Stimulated activated CD4-positive, alpha-beta T cell treated with anti-CD3 and anti-CD28 coated beads, Interleukin-1b, Interleukin-23, amount 100 ng/mL, for 48 hours (primary cell): Measurements from ENCODE around the gene ULK2.

Experiments
- DNase-seq: peaks from one replicate; pipeline ENCODE4 v3.0.0-alpha.2; 2020

ULK2 gene

GRCh38 chr17:19744922-19745757 lies 122.6 kb downstream of the ULK2 start:
- DNase-seq = peak; percentile 88

- DNase-seq = no peak
These were observed 123.2 kb downstream of the ULK2 start for GRCh38 chr17:19744492-19744891.

GRCh38 chr17:19743101-19744100 lies 124.3 kb downstream of the ULK2 start:
- DNase-seq = no peak

DNA sequence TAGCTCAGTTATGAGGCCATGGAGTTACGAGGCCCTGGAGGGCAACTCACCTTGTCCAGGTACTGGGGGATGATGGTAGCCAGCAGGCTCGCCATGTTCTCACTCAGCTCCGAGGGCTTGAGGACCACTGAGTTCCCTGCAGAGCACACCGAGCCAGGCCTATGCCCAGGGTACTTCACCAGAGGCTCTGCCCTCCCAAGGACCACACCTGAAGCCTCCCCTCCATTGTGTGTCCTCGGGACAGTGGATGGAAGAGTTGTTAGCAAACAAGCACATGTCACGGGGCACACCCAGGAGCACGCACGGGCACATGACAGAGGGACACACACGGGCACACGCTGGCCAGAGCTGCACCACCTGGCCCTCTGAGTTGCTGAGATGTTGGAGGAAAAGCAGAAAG lies 125.2 kb downstream of the ULK2 start:
- DNase-seq = no peak

DNA sequence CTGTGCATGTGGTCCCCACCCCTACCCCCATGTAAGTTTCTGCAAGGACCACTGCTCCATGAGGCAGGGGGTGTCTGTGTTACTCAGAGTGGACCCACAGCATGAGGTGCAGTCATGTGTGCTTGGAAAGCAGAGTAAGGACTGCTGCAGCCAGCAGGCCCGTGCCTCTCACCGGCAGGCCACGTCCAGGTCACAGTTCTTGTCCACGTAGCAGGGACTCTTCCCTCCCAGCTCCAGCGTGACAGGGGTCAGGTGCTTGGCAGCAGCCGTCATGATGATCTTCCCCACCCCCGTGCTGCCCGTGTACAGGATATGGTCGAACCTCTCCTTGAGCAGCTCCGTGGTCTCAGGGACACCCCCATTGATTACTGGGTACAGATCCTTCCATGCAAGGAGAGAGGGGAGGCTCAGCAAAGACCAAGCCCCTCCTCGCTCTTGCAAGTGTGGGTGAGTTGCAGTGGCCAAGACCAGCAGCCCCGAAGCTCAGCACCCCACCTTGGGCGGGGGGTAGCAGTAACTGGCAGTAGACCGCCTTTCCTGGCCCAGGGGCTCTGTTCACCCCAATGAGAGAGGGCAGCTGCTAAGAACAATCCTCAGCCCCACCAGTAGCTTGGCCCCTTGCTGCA lies 125.8 kb downstream of the ULK2 start:
- no peak for DNase-seq

DNA sequence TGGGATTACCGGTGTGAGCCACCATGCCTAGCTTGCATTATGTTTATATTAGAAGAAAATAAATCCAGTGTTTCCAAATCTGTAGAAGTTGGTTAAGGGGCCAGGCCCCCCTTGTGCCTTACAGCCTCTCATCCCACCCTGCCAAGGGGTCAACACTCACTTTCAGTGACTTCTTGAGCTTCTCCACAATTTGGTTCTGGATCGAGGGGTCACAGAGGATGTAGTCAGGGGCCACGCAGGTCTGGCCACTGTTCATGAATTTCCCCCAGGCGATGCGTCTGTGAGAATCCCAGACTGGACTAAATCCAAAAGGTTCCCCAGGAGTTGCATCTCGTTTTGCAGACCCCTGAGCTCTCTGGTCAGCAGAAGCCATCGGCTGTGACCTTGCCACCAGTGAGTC lies 126.8 kb downstream of the ULK2 start:
- DNase-seq = no peak

- DNase-seq = no peak
These were observed 128.2 kb downstream of the ULK2 start for GRCh38 chr17:19739241-19740201.

DNA sequence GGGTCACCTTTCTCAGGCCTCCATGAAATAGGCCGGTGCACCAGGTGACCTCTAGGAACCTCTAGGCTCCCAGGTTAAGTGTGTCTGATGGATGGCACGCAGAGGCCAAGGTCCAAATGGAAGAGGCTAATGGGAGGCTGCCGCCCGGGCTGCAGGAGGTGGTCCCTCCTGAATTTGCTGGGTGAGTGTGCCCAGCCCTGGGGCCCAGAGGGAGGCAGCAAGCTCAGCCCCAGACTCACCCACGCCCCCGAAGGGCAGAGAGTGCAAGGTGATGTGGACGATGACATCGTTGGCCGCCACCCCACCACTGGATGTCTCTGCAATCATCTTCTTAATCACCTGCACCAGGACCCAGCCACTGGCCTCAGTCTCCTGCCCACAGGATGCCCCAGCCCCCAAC lies 129.0 kb downstream of the ULK2 start:
- no peak for DNase-seq

DNA sequence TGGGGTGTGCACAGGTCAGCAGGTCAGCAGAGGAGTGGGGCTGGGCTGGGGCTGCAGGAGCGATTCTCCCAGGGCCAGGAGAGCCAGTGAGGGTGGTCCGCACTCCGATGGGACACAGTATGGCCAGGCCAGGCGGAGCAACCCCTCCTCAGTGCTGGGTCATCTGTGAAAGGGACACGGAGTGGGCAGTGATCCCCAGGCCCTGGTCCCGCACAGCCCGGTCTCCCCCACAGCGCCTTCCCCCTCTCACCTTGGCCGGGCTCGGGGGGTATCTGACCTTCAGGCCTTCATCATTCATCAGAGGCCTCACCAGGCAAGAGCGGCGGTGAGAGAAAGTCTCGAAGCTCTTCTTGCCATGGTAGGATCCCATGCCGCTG lies 129.7 kb downstream of the ULK2 start:
- no peak for DNase-seq

GRCh38 chr17:19737305-19738072 lies 130.2 kb downstream of the ULK2 start:
- no peak for DNase-seq

- DNase-seq = no peak
These were observed 131.7 kb downstream of the ULK2 start for GRCh38 chr17:19736071-19736470.

- DNase-seq = no peak
These were observed 133.7 kb downstream of the ULK2 start for GRCh38 chr17:19733953-19734526.

DNA sequence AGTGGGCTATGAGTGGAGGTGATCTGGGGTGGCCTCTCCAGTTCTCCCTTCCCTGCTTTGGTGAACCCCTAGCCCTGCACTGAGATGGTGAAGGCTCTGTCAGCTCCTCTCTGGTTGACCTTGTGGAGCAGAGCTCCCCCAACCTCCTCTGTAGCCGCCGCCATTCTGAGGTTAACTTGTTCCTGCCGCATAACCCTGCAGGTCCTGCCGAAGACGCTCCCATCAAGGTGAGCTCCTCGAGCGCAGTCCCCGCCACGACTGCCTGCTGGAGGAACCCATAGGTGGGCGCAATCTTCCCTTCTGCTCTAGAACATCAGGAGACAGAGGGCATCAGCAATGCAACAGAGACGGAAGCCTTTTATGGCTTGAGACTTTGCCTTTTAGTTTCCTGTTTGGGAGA lies 136.1 kb downstream of the ULK2 start:
- DNase-seq = no peak

GRCh38 chr17:19730843-19731242 lies 136.9 kb downstream of the ULK2 start:
- DNase-seq = no peak

DNA sequence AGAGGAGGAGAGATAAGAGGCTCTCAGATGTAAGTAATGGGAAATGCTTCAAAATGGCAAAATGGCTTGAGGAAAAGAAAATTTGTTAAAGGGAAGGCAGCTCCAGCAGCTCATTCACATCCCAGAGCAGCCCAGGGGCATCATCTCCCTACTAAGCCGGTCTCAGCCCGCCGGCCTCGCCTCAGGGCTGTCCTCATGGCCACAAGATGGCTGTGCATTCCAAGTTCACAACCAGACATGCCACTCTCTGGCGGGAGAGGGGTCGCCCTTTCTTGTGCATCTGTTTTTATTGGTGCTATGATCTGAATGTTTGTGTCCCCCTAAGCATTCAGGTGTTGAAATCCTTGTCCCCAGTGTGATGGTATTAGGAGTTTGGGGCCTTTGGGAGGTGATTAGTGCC lies 137.8 kb downstream of the ULK2 start:
- no peak for DNase-seq

DNA sequence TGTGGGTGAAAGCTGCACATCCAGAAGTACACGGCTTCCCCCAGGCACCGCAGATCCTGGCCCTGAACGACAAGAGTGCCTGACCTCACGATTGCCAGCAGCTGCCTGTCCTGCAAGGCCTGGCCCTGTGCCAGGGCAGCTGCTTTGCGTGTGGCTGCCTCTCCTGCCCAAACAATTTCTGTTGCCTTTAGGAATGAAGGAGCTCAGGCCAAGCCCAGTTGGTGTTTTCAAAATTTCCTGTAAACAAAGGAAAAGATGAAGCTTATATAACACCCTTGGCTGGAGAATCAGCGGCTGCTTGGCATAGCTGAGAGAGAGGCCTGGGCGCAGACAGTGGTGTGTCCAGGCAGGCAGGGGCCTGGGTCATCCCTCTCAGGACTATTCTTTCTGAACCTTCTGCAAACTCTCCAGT lies 139.6 kb downstream of the ULK2 start:
- no peak for DNase-seq

- no peak for DNase-seq
These were observed 140.1 kb downstream of the ULK2 start for GRCh38 chr17:19727501-19728078.

DNA sequence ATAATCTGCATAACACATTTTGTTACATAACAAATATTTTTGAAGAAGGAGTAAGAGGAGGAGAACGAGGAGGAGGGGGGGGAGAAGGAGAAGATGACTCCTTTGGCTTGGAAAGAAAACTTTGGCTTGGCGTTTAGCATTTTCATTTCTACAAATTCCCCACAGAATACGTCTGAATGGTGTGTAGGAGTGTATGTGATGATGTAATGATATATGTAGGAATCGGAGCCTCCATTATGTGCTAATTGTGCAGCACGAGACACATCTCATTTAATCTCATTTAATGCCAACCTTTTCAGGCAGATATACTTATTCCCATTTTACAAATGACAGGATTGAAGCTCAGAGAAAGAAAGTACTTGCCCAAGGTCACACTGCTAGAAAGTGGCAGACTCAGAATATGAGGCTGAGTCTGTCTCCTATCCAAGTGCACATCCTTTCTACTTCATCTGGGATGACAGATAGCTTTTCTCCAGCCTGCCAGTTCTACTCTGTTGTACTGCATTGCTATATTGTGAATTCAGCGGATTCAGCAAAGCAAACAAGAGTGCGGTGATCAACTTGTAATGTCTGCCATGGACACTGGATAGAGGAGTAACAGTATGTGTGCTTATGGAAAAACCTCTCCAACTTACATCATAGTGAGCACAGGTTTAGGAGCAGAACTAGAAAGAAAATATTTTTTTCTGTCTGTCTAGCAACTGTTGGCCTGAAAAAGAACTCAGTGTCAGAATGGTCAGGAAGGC lies 140.9 kb downstream of the ULK2 start:
- no peak for DNase-seq

DNA sequence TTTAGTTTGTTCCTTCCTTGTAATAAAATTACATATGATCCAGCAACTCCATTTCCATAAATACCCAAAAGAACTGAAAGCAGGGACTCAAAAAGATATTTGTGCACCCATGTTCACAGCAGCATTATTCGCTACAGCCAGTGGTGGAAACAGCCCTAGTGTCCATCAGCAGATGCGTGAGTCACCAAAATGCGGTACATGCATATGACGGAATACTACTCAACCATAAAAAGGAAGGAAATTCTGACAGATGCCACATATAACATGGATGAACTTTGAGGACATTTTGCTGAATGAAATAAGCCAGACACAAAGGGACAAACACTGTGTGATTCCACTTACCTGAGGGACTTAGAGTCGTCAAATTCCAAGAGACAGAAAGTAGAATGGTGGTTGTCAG lies 142.2 kb downstream of the ULK2 start:
- no peak for DNase-seq
